Activated B cell treated with CpG ODN at 0.5 μM for 24 hours (primary cell): ENCODE measurements around the gene IST1. TPM values are rescaled to one million over a fixed set of nuclear protein-coding genes. Genes with fewer than 3 reads are reported as not detected.

Experiments
- ATAC-seq: fragments of 200-7000 bp; cut with Tn5 transposase; one replicate; pipeline ENCODE4 v1.10.0; 2021; ENCODE audit warnings: low read depth, mild to moderate bottlenecking, moderate library complexity
- CTCF ChIA-PET: fragments of 350-600 bp; sonication (Branson Sonifier 250); formaldehyde crosslinking; loops from one replicate; lab custom pipeline; 2021; ENCODE audit warnings: antibody characterized with exemption; lab: Charles Lee
- POLR2A ChIA-PET: fragments of 350-600 bp; sonication (Branson Sonifier 250); formaldehyde crosslinking; loops from one replicate; lab custom pipeline; 2021; ENCODE audit warnings: antibody characterized with exemption; lab: Charles Lee
- DNase-seq: peaks from one replicate; pipeline ENCODE4 v3.0.0; 2022
- H3K27ac Mint-ChIP-seq: one replicate; pipeline ENCODE4 v1.8.0; 2020; ENCODE audit warnings: mixed read lengths
- H3K27me3 Mint-ChIP-seq: one replicate; pipeline ENCODE4 v1.8.0; 2021; ENCODE audit warnings: mixed read lengths
- H3K36me3 Mint-ChIP-seq: one replicate; pipeline ENCODE4 v1.8.0; 2021; ENCODE audit warnings: low read depth, mixed read lengths
- H3K4me1 Mint-ChIP-seq: one replicate; pipeline ENCODE4 v1.8.0; 2021; ENCODE audit warnings: mixed read lengths
- H3K4me3 Mint-ChIP-seq: one replicate; pipeline ENCODE4 v1.8.0; 2020; ENCODE audit warnings: mild to moderate bottlenecking, mixed read lengths
- H3K9me3 Mint-ChIP-seq: one replicate; pipeline ENCODE4 v1.8.0; 2020; ENCODE audit warnings: mixed read lengths
- intact Hi-C: fragments of 100-400 bp; cut with micrococcal nuclease; formaldehyde crosslinking; loops from one replicate; pipeline ENCODE4 v1.15.1; 2024
- total RNA-seq: library from RNA; stranded (reverse); gene quantifications from 2 replicates; pipeline ENCODE4 v1.2.3, GENCODE V29; 2022
- TF ChIP-seq, protein P1 (sequence below): fragments of 200-600 bp; IDR thresholded peaks from one replicate; pipeline ENCODE4 v1.8.0; 2022; ENCODE audit warnings: antibody characterized with exemption, mild to moderate bottlenecking

Gene IST1
- total RNA-seq, 1 donor from 2014 or later = 206 TPM

DNA sequence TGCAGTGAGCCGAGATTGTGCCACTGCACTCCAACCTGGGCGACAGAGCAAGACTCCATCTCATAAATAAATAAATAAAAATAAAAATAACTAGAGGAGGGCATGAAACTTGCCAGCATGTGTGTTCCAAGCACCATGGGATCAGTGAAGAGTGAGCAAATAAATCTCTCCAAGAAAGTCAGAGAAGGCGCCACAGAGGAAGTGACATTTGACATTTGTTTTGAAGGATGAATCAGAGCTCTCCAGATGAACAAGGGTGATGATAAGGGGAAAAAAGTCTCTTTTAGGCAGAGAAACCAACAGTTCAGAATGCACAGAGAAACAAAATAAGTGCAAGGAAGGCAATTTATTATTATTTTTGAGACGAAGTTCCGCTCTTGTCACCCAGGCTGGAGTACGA, 50.3 kb downstream of the IST1 start:
- Mint-ChIP-seq H3K36me3 (no peaks in the 10 kb centered on the region), H3K4me3 (no peak overlapping the region), H3K4me1 (no peaks in the 10 kb centered on the region), H3K27ac (no peak overlapping the region), H3K9me3 (no peaks in the 10 kb centered on the region), H3K27me3 (no peaks in the 10 kb centered on the region)
- ChIA-PET POLR2A (no interaction called here), CTCF (no interaction called here)
- ATAC-seq = no peak
- intact Hi-C loops = no loop called here
- TF ChIP-seq, protein P1, sequence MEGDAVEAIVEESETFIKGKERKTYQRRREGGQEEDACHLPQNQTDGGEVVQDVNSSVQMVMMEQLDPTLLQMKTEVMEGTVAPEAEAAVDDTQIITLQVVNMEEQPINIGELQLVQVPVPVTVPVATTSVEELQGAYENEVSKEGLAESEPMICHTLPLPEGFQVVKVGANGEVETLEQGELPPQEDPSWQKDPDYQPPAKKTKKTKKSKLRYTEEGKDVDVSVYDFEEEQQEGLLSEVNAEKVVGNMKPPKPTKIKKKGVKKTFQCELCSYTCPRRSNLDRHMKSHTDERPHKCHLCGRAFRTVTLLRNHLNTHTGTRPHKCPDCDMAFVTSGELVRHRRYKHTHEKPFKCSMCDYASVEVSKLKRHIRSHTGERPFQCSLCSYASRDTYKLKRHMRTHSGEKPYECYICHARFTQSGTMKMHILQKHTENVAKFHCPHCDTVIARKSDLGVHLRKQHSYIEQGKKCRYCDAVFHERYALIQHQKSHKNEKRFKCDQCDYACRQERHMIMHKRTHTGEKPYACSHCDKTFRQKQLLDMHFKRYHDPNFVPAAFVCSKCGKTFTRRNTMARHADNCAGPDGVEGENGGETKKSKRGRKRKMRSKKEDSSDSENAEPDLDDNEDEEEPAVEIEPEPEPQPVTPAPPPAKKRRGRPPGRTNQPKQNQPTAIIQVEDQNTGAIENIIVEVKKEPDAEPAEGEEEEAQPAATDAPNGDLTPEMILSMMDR = no peak
- no peak for DNase-seq

DNA sequence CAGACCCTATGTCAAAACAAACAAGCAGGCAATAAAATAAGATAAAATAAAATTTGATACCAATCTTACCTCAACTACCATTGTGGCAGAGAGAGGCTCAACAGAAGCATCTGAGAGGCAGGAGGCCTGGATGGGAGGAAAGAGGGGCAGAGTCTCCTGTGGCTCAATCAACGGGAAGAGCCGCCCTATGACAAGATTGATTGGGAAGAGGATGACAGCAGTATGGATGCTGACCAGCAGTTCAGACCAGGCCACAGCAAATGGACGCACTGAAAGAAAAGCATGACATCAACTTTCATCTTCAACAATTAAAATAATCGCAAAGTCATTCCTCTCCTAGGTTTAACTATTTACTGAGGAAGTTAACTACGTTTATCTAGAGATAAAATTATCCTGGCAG, 57.5 kb downstream of the IST1 start:
- POLR2A ChIA-PET = no interaction called here
- no peaks in the 10 kb centered on the region for H3K36me3 Mint-ChIP-seq
- no peak overlapping the region for H3K4me3 Mint-ChIP-seq
- no peaks in the 10 kb centered on the region for H3K27me3 Mint-ChIP-seq
- CTCF ChIA-PET = no interaction called here
- ATAC-seq (no peak), DNase-seq (no peak)
- TF ChIP-seq, protein P1 = no peak
- intact Hi-C loops = no loop called here
- peaks cover 25% of the 10 kb centered on the region for H3K4me1 Mint-ChIP-seq
- no peaks in the 10 kb centered on the region for H3K9me3 Mint-ChIP-seq
- no peak overlapping the region for H3K27ac Mint-ChIP-seq

DNA sequence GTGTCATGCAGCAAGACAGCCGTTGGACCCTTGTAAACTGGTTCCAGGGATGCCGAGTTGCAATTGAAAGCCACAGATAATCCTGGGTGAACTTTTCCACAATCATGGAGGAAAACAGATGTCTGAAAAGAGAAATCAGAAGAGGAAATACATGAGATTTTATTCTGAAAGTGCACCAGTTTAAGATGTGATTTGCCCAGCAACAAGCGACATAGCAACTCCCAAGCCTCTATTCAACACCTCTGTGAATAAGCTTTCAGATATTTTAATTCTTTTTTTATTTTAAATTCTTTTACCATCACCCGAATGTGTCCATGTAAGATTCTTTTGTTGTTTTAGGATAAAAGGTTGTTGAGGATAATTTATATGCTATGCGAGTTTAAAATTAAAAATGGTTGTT, 58.8 kb downstream of the IST1 start:
- ChIA-PET POLR2A (no interaction called here), CTCF (interaction anchor here (0.7 kb wide), 1 partner anchor 684 kb away, joined by 4 read pairs; no protein-coding TSS in a partner anchor)
- TF ChIP-seq, protein P1 = no peak
- Mint-ChIP-seq H3K9me3 (no peaks in the 10 kb centered on the region), H3K36me3 (no peaks in the 10 kb centered on the region), H3K27me3 (no peaks in the 10 kb centered on the region), H3K27ac (no peak overlapping the region), H3K4me3 (no peak overlapping the region), H3K4me1 (peaks cover 25% of the 10 kb centered on the region)
- DNase-seq (no peak), ATAC-seq (no peak)
- intact Hi-C loops = no loop called here

DNA sequence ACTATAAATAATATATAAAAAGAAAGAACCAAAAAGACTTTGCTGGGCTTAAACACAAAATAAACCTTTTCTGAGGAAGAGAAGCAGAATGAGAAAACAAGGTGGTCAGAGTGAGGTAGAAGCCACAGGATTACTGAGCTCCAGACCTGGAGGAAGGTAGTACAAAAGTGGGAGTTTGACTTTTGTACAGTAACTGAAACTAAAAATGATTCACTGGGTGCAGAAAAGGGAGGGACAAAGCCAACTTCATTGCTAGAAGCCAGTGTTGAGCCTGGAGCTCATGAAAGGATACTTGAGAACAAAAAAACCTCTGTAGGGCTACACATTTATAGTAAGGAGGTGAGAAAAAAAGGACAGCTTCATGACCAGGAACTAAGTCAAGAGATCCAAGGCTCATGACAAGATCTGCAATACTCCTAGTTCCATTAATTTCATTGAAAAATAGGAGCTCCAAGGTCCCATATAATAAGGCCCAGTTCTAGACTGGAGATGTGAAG, 59.4 kb downstream of the IST1 start:
- Mint-ChIP-seq H3K27me3 (no peaks in the 10 kb centered on the region), H3K27ac (no peak overlapping the region), H3K4me1 (peaks cover 29% of the 10 kb centered on the region), H3K9me3 (no peaks in the 10 kb centered on the region), H3K36me3 (no peaks in the 10 kb centered on the region), H3K4me3 (no peak overlapping the region)
- ChIA-PET POLR2A (interaction anchor here (0.5 kb wide), 2 partner anchors 63 to 1091 kb away, joined by 3 to 10 read pairs; no protein-coding TSS in a partner anchor), CTCF (interaction anchor here (0.7 kb wide), 1 partner anchor 685 kb away, joined by 4 read pairs; no protein-coding TSS in a partner anchor)
- TF ChIP-seq, protein P1 = no peak
- intact Hi-C loops = no loop called here
- DNase-seq (no peak), ATAC-seq (no peak)

DNA sequence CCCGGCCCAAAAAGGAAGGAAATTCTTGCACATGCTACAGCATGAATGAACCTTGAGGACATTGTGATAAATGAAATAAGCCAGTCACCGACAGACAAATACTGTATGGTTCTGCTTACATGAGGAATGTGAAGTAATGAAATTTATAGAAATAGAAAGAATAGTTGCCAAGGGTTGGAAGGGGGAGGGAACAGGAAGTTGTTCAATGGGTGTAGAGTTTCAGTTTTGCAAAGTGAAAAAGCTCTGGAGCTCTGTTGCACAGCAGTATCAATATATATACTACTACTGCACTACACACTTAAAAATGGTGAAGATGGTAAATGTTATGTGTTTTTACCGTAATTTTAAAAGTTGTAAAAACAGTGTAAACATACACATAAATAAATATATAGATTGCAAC, 61.2 kb downstream of the IST1 start:
- peaks cover 36% of the 10 kb centered on the region for H3K4me1 Mint-ChIP-seq
- H3K27me3 Mint-ChIP-seq = no peaks in the 10 kb centered on the region
- H3K9me3 Mint-ChIP-seq = no peaks in the 10 kb centered on the region
- DNase-seq = no peak
- TF ChIP-seq, protein P1 = no peak
- CTCF ChIA-PET = interaction anchor here (0.6 to 1.2 kb wide), 2 partner anchors 74 to 212 kb away, joined by 3 to 4 read pairs; no protein-coding TSS in a partner anchor
- POLR2A ChIA-PET = interaction anchor here (0.6 to 0.7 kb wide), 2 partner anchors 56 to 74 kb away, joined by 3 to 4 read pairs; no protein-coding TSS in a partner anchor
- no peak overlapping the region for H3K4me3 Mint-ChIP-seq
- H3K36me3 Mint-ChIP-seq = no peaks in the 10 kb centered on the region
- ATAC-seq = no peak
- intact Hi-C loops = no loop called here
- H3K27ac Mint-ChIP-seq = no peak overlapping the region
